HL-60 (cell line): Measurements from ENCODE around the gene ENTR1.

Experiments used
- CTCF ChIP-seq: IDR thresholded peaks from one replicate; pipeline ENCODE4 v1.5.1; 2011; ENCODE audit warnings: low read length, control low read depth, inconsistent platforms; ENCODE audit not compliant: insufficient read depth
- POLR2AphosphoS5 ChIP-seq: IDR thresholded peaks from 2 replicates; pipeline ENCODE4 v1.6.1; 2012; ENCODE audit warnings: low read depth

- TF ChIP-seq CTCF, result no peak
- no peak for TF ChIP-seq POLR2AphosphoS5
Observed at GRCh38 chr9:136453326-136453725, 42.9 kb upstream of the ENTR1 start.
